Measurements from ENCODE around the gene BTNL3.

The BTNL3 gene

DNA sequence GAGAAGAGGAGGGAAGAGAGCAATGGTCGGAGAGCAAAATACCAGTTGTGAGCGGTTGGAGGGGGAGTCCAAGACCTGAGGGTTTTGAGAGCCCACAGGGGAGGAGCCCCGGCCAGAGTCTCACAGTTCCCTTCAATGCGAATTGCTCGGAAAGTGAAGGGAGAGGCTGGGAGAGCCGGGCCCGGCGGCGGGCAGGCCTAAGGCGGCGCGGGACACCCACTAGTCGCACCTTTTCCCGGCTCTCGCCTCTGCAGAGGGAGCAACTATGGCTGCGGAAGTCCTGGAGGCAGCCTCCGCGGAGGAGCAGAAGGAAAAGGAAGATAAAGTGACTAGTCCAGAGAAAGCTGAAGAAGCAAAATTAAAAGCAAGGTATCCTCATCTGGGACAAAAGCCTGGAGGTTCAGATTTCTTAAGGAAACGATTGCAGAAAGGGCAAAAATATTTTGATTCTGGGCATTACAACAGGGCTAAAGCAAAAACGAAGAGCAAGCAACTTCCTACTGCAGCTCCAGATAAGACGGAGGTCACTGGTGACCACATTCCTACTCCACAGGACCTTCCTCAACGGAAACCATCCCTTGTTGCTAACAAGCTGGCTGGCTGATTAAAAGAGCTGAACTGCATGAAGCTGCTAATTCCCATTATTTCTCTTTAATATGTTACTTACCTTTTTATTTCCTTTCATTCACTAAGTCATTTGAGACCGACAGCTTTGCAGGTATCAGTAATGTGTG, 6.5 kb upstream of the BTNL3 start:
- no peak overlapping the region for H3K4me3 ChIP-seq (ENCODE audit: low read depth, low read length)
- ChIA-PET CTCF (no interaction called here), POLR2A (no interaction called here)
- TF ChIP-seq, protein P1, sequence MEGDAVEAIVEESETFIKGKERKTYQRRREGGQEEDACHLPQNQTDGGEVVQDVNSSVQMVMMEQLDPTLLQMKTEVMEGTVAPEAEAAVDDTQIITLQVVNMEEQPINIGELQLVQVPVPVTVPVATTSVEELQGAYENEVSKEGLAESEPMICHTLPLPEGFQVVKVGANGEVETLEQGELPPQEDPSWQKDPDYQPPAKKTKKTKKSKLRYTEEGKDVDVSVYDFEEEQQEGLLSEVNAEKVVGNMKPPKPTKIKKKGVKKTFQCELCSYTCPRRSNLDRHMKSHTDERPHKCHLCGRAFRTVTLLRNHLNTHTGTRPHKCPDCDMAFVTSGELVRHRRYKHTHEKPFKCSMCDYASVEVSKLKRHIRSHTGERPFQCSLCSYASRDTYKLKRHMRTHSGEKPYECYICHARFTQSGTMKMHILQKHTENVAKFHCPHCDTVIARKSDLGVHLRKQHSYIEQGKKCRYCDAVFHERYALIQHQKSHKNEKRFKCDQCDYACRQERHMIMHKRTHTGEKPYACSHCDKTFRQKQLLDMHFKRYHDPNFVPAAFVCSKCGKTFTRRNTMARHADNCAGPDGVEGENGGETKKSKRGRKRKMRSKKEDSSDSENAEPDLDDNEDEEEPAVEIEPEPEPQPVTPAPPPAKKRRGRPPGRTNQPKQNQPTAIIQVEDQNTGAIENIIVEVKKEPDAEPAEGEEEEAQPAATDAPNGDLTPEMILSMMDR (IDR thresholded peaks at IDR 0.05; ENCODE audit: insufficient read depth, low read length, missing control alignments), result no peak
- DNase-seq (ENCODE audit: low read depth, low spot score), result no peak

DNA sequence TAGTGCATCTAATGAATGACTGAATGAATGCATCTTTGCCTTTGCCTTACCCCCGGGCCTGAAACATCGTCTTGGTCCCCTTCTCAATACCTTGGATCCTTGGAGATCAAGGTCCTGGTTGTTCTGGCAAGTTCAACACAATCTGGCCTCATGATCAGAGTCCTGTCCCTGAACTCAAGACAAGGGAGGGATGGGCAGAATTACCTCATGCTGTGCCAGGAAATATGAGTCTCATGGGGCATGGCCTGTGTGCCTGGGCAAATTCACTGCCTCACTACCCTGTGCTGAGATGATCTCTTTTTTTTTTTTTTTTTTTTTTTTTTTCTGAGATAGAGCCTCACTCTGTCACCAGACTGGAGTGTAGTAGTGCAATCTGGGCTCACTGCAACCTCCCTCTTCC, 630 bp upstream of the BTNL3 start:
- ChIA-PET CTCF (no interaction called here), POLR2A (no interaction called here)
- TF ChIP-seq, protein P1 (IDR thresholded peaks at IDR 0.05; ENCODE audit: insufficient read depth, low read length, missing control alignments), result no peak
- no peak overlapping the region for H3K4me3 ChIP-seq (ENCODE audit: low read depth, low read length)
- DNase-seq (ENCODE audit: low read depth, low spot score), result no peak

DNA sequence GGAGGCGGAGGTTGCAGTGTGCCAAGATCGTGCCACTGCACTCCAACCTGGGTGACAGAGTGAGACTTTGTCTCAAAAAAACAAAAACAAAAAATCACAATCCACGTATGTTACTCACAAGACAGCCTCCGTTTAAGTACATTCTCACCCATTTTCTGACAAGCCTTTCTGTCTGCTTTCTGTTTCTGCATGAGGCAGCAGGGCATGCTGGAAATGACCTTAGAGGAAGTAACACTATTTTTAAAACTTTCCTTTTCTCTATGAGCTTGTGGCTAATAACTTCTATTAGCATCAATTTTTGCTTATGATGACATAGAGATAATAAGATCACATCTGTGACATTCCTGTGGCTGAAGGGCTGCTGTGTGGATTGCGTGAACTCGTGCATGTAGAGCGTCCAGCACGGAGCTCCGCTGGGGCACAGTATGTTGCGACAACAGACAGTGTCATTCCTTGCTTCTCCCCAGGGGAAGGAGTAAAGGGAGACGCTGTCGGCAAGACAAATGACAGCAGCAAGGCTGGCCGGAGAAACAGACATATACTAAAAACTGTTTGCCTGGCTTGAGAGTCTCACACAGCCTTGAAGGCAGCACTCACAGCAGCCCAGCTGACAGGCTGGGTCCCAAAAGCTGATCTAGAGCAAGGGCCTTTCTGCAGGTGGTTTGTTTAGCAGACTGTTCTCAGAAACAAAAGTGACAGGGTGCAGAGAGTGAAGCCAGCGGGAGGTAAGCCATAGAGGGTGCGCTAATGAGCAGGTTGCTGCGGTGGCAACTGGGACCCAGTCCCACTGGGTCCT, 1.6 kb downstream of the BTNL3 start:
- POLR2A ChIA-PET, result no interaction called here
- TF ChIP-seq, protein P1 (IDR thresholded peaks at IDR 0.05; ENCODE audit: insufficient read depth, low read length, missing control alignments), result no peak
- CTCF ChIA-PET, result no interaction called here
- no peak for DNase-seq (ENCODE audit: low read depth, low spot score)
- H3K4me3 ChIP-seq (ENCODE audit: low read depth, low read length), result no peak overlapping the region

DNA sequence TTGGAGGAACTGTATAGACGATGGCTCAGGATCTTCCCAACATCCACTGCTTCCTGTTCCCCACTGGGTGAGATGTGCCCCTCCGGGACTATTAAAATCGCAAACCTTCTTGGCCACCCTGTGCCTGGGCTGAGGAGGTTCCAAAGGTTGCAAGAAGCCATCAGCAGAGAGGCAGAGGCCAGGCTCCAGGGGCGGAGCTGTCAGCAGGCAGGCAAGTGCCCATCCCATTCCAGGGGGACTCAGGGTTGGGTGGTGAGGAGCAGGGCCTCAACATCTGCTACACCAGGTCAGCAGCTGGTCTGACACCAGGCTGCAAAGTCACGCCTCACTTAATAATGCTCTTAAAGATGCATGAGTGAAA, 2.2 kb downstream of the BTNL3 start:
- DNase-seq (ENCODE audit: low read depth, low spot score), result no peak
- ChIA-PET CTCF (no interaction called here), POLR2A (no interaction called here)
- TF ChIP-seq, protein P1 (IDR thresholded peaks at IDR 0.05; ENCODE audit: insufficient read depth, low read length, missing control alignments), result no peak
- no peak overlapping the region for H3K4me3 ChIP-seq (ENCODE audit: low read depth, low read length)

DNA sequence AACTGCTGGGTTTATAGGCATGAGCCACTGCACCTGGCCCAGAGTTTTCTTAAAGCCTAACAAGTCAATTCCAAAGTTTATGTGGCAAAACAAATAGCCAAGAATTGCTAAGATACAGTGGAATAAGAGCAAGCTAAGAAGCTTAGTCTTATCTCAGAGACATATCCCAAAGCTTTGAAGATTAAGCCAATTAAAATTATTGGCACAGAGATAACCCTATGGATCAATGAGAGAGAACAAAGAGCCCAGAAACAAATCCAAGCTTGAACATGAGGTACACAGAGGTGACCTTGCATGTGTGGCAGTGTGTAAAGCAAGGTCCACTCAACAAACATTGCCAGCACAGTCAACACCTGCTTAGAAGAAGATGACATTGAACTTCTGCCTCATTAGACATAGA, 13.3 kb downstream of the BTNL3 start:
- ChIA-PET CTCF (no interaction called here), POLR2A (no interaction called here)
- TF ChIP-seq, protein P1 (IDR thresholded peaks at IDR 0.05; ENCODE audit: insufficient read depth, low read length, missing control alignments), result no peak
- no peak for DNase-seq (ENCODE audit: low read depth, low spot score)
- H3K4me3 ChIP-seq (ENCODE audit: low read depth, low read length), result no peak overlapping the region

DNA sequence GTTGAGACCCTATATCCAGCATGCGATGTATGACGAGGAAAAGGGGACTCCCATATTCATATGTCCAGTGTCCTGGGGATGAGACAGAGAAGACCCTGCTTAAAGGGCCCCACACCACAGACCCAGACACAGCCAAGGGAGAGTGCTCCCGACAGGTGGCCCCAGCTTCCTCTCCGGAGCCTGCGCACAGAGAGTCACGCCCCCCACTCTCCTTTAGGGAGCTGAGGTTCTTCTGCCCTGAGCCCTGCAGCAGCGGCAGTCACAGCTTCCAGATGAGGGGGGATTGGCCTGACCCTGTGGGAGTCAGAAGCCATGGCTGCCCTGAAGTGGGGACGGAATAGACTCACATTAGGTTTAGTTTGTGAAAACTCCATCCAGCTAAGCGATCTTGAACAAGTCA, 17.1 kb downstream of the BTNL3 start:
- TF ChIP-seq, protein P1 (IDR thresholded peaks at IDR 0.05; ENCODE audit: insufficient read depth, low read length, missing control alignments), result no peak

More for the DNA sequence above, 17.1 kb downstream of the BTNL3 start:
- DNase-seq (ENCODE audit: low read depth, low spot score), result no peak
- ChIA-PET CTCF (no interaction called here), POLR2A (no interaction called here)
- no peak overlapping the region for H3K4me3 ChIP-seq (ENCODE audit: low read depth, low read length)
